Measurements from ENCODE around the gene DLK2.
"Not testable (repeated sequence)": the region's sequence is repeated elsewhere in the genome, so short reads cannot be mapped to it uniquely, and the experiment has no call there.

The DLK2 gene

DNA sequence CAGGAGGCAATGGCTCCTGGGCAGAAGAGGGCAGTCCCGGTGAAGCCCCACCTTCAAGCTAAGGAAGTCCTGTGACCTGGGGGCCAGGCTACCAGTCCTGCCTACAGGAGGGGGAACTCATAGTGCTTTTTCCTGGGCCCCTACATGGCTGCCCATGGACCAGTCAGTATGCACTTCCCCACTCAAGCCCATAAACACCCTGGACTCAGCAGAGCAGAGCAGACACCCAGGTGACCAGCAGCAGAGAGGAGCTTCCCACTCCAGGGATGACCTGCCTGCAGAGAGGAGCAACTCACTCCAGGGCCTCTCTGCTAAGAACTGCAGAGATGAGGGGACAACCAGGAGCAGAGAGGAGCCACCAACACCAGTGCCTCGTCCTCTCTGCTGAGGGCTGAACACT, 42.3 kb downstream of the DLK2 start:
- no peak for DNase-seq (ENCODE audit: low spot score)
- ChIA-PET POLR2A (ENCODE audit: low non-redundant PET) (no interaction called here), CTCF (interaction anchor here (0.6 kb wide), 1 partner anchor 15 kb away, joined by 4 read pairs; no protein-coding TSS in a partner anchor)
- no peak overlapping the region for H3K27ac ChIP-seq
- TF ChIP-seq CTCF (conservative IDR thresholded peaks at IDR 0.05; ENCODE audit: low read depth), result no peak

GRCh38 chr6:43412541-43412940, 42.8 kb downstream of the DLK2 start:
- no peak for DNase-seq (ENCODE audit: low spot score)
- ChIA-PET CTCF (interaction anchor here (0.6 kb wide), 1 partner anchor 14 kb away, joined by 4 read pairs; no protein-coding TSS in a partner anchor), POLR2A (ENCODE audit: low non-redundant PET) (no interaction called here)
- H3K27ac ChIP-seq, result no peak overlapping the region
- no peak for TF ChIP-seq CTCF (conservative IDR thresholded peaks at IDR 0.05; ENCODE audit: low read depth)

DNA sequence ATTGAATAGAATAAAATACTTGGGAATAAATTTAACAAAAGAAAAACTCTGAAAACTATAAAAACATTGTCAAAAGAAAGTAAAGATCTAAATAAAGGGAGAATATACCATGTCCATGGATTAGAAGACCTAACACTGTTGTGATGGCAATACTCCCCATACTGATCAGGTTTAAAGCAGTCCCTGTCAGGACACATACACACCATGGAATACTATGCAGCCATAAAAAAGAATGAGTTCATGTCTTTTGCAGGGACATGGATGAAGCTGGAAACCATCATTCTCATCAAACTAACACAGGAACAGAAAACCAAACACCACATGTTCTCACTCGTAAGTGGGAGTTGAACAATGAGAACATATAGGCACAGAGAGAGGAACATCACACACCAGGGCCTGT, 44.6 kb downstream of the DLK2 start:
- POLR2A ChIA-PET (ENCODE audit: low non-redundant PET); H3K27ac ChIP-seq; DNase-seq (ENCODE audit: low spot score): not testable (repeated sequence)
- CTCF ChIA-PET, result interaction anchor here (0.6 to 0.7 kb wide), 2 partner anchors 257 to 512 kb away, joined by 3 to 5 read pairs; no protein-coding TSS in a partner anchor

DNA sequence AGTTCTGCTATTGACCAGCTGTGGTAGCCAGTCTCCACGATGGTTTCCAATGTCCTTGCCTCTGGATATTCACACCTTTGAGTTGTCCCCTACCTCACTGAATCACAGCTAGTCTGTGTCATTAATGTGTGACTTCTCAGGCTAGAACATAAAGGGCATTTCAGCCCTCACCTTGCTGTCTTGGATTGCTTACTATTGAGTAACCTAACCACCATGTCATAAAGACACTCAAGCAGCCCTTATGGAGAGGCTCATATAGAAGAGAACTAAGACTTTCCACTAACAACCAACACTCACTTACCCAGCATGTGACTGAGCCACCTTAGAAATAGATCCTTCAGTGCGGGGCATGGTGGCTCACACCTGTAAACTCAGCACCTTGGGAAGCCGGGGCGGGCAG, 47.1 kb downstream of the DLK2 start:
- TF ChIP-seq CTCF (conservative IDR thresholded peaks at IDR 0.05; ENCODE audit: low read depth), result no peak
- DNase-seq (ENCODE audit: low spot score), result no peak
- no peak overlapping the region for H3K27ac ChIP-seq
- CTCF ChIA-PET, result interaction anchor here (0.6 kb wide), 1 partner anchor 15 kb away, joined by 3 read pairs; no protein-coding TSS in a partner anchor
- POLR2A ChIA-PET (ENCODE audit: low non-redundant PET), result no interaction called here

DNA sequence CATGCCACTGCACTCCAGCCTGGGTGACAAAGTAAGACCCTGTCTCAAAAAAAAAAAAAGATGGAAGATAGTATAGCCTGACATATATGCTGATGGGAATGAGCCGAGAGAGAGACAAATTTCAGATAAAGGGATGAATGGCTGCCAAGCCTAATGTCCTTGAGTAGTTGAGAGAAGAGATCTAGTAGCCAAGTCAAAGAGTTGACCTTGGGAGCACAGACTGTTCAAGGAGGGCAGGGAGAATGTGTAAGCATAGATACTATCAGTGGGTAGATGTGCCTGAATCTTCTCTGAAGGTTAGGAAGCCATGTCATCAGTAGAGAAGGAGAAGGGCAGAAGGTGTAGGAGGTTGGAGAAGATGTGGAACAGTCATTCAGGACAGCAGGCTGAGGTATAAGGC, 48.1 kb downstream of the DLK2 start:
- no peak overlapping the region for H3K27ac ChIP-seq
- no peak for DNase-seq (ENCODE audit: low spot score)
- POLR2A ChIA-PET (ENCODE audit: low non-redundant PET), result no interaction called here
- CTCF ChIA-PET, result interaction anchor here (0.7 kb wide), 1 partner anchor 97 kb away, joined by 4 read pairs; no protein-coding TSS in a partner anchor
- TF ChIP-seq CTCF (conservative IDR thresholded peaks at IDR 0.05; ENCODE audit: low read depth), result no peak

- H3K27ac ChIP-seq, result no peak overlapping the region
- peak; percentile 64 for DNase-seq (ENCODE audit: low spot score)
- no peak for TF ChIP-seq CTCF (conservative IDR thresholded peaks at IDR 0.05; ENCODE audit: low read depth)
- ChIA-PET POLR2A (ENCODE audit: low non-redundant PET) (no interaction called here), CTCF (interaction anchor here (0.7 kb wide), 1 partner anchor 48 kb away, joined by 3 read pairs; no protein-coding TSS in a partner anchor)
Observed at GRCh38 chr6:43405354-43405753, 50.0 kb downstream of the DLK2 start.

- CTCF ChIA-PET, result interaction anchor here (1.7 kb wide), 1 partner anchor 94 kb away, joined by 4 read pairs; no protein-coding TSS in a partner anchor
- no peak overlapping the region for H3K27ac ChIP-seq
- no peak for DNase-seq (ENCODE audit: low spot score)
- TF ChIP-seq CTCF (conservative IDR thresholded peaks at IDR 0.05; ENCODE audit: low read depth), result no peak
- POLR2A ChIA-PET (ENCODE audit: low non-redundant PET), result no interaction called here
Observed at GRCh38 chr6:43402820-43403219, 52.5 kb downstream of the DLK2 start.
